ENCODE results near the gene HIRIP3.
"Not testable (repeated sequence)": the region's sequence is repeated elsewhere in the genome, so short reads cannot be mapped to it uniquely, and the experiment has no call there.

Gene HIRIP3

DNA sequence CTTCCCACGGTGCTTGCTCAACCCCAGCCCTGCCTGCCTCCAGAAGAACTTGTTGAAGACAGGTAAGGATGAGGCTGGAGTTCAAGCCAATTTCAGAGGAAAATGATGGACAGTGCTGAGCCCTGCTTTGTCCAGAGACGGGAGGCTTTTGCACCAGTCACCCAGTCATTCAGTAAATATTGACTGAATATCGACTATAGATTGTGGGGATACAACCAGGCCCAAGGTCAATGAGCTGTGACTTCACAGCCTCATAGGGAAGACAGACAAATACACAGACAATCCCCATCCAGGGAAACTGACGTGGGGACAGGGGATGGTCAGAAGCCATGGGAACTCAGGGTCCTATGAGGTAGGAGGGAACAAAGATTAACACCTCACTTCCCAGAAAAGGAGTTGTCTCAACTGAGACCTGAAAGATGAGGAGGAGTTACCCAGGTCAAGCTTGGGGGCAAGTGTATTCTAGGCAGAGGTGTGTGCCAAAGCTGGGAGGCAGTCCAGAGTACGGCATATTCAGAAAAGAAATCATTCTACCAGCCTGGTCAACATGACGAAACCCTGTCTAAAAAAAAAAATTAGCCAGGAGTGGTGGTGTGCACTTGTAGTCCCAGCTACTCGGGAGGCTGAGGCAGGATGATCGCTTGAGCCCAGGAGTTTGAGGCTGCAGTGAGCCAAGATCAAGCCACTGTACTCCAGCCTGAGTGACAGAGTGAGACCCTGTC is 21.3 kb upstream of the HIRIP3 start:
- no peak for DNase-seq (ENCODE audit: low read depth)

DNA sequence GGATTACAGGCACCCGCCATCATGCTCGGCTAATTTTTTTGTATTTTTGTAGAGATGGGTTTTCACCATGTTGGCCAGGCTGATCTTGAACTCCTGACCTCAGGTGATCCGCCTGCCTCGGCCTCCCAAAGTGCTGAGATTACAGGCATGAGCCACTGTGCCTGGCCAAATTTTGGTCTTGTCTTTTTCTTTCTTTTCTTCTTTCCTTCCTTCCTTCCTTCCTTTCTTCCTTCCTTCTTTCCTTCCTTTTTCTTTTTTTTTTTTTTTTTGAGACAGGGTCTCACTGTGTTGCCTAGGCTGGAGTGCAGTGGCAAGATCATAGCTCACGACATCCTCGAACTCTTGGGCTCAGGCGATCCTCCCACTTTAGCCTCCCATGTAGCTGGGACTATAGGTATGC is 20.0 kb upstream of the HIRIP3 start:
- not testable (repeated sequence) for DNase-seq (ENCODE audit: low read depth)

DNA sequence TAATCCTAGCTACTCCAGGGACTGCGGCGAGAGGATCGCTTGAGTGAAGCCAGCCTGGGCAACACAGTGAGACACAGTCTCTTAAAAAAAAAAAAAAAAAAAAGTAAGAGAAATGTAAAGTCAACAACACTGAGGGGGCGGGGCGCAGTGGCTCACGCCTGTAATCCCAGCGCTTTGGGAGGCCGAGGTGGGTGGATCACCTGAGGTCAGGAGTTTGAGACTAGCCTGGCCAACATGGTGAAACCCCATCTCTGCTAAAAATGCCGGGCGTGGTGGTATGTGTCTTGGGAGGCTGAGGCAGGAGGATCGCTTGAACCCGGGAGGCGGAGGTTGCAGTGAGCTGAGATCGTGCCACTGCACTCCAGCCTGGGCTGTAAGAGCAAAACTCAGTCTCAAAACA is 17.2 kb upstream of the HIRIP3 start:
- DNase-seq (ENCODE audit: low read depth), result not testable (repeated sequence)

- DNase-seq (ENCODE audit: low read depth), result no peak
These were observed 16.5 kb upstream of the HIRIP3 start for GRCh38 chr16:30011714-30012504.

- no peak for DNase-seq (ENCODE audit: low read depth)
These were observed 15.7 kb upstream of the HIRIP3 start, which contains the start of gene DOC2A for GRCh38 chr16:30010844-30011713. Gene DOC2A, minus strand, starts transcription at chr16:30011027. Its CDS starts 805 bp downstream, at chr16:30010222.

GRCh38 chr16:30009990-30010843 is 14.8 kb upstream of the HIRIP3 start:
- no peak for DNase-seq (ENCODE audit: low read depth)

DNA sequence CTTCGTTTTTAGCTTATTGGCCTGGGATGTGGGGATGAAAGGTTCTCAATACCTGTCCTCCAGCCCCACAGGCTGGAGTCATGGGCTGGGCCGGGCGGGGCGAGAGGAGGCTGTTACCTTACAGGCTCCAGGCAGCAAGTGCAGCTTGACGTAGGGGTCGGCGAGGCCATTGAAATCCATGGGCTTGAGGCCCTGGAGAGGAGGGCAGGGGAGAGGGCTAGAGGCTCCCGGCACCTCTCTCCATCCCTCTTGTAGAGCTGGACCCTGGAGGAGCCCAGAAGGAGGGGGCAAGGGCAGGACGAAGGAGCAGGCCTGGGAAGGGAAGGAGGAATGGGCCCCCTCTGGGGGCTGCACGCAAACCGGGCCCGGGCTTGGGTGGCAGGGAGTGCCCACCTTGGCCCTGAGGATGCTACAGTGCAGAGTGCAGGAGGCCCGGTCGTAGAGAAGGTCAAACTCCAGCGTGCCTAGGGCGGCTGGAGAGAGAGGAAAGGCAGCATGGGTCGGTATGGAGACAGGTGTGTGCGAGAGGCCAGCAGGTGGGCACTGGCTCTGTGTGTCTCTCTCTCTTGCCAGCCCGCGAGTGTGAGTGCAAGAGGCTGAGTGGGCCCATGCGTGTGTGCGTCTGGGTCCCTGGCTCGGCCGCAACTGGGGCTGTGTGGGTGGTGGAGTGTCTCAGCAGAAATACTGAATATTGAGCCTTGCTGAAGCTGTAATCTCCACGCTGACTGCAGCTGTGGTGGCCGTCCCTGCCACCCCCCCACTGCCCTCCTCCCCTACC is 13.9 kb upstream of the HIRIP3 start:
- DNase-seq (ENCODE audit: low read depth), result no peak

- DNase-seq (ENCODE audit: low read depth), result no peak
These were observed 12.0 kb upstream of the HIRIP3 start for GRCh38 chr16:30007378-30007895.

DNA sequence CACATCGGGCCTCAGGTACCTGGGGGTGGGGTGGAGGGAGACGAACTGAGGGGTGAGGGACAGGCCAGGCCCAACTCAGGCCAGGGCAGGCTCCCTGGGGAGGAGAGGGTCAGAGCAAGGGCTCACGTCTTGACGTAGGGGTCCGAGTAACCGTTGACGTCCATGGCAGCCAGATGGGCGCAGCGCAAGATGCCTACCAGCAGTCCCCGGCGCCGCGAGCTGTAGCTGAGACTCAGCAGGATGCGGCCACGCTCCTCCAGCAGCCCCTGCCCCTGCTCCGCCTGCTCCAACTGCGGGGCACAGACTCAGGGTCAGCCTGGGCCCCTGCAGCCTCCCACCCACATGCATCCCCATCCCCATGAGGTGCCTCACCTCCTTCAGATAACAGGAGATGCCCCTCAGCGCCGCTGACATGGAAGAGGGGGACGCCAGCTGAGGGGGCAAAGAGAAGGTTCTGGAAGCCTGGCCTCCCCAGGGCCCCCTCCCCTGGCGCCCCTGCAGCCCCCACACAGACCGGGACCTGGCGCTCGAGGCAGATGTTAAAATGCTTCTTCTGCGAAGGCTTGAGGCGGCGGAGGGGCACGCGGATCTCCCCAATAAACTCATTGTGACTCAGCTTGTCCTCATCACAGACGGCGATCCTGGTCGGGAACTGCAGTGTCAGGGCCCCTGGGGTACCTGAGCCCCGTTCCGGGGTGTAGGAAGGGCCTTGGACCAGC is 11.4 kb upstream of the HIRIP3 start:
- DNase-seq (ENCODE audit: low read depth), result no peak

DNA sequence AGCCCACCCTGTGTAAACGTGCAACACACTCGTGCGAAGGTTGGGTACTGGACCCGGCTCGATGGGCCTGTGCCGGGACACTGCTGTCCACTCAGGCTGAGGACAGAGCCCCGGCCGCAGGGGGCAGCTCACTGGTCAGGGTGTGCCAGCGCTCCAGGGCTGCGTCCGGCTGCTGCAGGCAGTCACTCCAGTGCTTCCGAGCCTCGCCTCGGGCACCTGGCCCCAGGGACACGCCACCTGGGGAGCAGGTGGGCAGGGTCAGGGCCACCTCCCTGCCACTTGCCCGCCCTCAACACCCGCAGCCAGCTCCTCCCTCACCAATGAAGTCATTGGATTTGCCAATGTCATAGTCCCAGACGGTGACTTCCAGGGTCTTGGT is 10.7 kb upstream of the HIRIP3 start:
- DNase-seq (ENCODE audit: low read depth), result no peak

- no peak for DNase-seq (ENCODE audit: low read depth)
These were observed 10.1 kb upstream of the HIRIP3 start for GRCh38 chr16:30005341-30006094.

DNA sequence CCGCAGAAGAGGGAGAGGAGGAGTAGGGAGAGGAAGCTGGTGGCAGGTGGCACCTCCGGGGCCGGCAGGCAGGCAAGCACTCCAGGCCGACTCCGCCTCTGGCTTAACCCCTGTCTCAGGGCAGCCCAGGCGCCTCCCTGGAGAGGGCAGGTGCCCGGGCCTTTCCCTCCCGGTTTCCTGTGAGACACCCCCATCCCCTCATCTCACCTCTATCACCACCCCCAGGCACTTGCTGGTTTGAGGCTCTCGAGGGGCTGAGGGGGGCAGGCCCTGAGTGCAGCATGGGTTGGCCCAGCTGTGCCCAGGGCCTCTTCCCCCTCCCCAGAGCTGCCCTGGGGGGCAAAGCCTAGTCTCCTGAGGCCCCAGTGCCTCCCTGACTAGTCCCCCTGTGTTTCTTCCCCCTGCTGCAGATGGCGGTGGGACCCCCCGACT is 9.4 kb upstream of the HIRIP3 start:
- no peak for DNase-seq (ENCODE audit: low read depth)

DNA sequence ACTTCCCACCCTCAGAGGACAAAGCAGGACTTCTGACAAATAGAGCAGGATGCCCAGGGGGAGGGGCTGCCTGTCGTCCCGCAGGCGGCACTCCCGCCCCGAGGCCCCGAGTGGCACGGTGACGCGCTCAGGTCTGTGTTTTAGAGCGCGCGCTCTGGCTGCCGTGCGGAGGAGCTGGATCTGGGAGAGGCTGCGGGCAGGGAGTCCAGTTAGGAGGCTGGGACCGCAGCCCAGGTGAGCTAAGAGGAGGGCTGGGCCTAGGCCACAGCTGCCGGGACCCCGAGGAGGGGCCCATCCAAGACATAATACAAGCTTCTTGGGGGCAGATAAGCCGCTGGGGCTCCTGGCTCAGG is 9.0 kb upstream of the HIRIP3 start:
- no peak for DNase-seq (ENCODE audit: low read depth)

GRCh38 chr16:30003670-30004423 is 8.4 kb upstream of the HIRIP3 start:
- DNase-seq (ENCODE audit: low read depth), result no peak

GRCh38 chr16:30002614-30003346 is 7.4 kb upstream of the HIRIP3 start:
- DNase-seq (ENCODE audit: low read depth), result no peak

GRCh38 chr16:30000735-30001631 is 5.6 kb upstream of the HIRIP3 start:
- DNase-seq (ENCODE audit: low read depth), result no peak

DNA sequence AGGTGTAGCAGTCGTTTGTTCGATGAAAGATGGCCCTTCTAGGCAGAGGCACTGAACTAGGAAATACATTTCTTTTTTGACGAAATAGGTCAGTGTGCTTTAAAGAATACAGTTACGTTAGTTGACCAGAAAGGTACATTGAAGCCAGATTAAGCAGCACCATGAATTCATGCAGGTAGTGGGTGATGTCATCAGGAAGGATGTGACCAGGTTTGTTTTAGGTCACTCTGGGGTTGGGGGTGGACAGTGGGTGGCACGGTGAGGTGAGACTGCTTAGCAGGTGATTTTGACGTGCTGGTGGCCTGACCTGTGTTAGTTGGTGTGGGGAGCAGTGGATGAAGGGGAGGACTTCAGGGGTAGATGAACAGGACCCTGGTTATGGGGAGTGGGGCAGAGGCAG is 4.2 kb upstream of the HIRIP3 start:
- DNase-seq (ENCODE audit: low read depth), result no peak

Measured in stimulated activated CD8-positive, alpha-beta memory T cell treated with anti-CD3 and anti-CD28 coated beads, Interleukin-15, amount 100 ng/mL, for 24 hours (primary cell).